GM21526 (cell line): Measurements from ENCODE around the gene ZNF841.
A peak's percentile ranks its signal among the peaks of the same experiment; 100 is the strongest.
"Not testable (repeated sequence)": the region's sequence is repeated elsewhere in the genome, so short reads cannot be mapped to it uniquely, and the experiment has no call there.

Experiments
- ATAC-seq: cut with Tn5 transposase; IDR thresholded peaks from one replicate; pipeline ENCODE4 v1.9.1; 2021; ENCODE audit warnings: moderate library complexity; ENCODE audit not compliant: unreplicated experiment, low FRiP score

Gene ZNF841

GRCh38 chr19:52095172-52096014 lies at the start of gene ZNF841:
Gene ZNF841 (minus strand): TSS chr19:52095765. CDS start chr19:52084801, 10,964 bp downstream.
- no peak for ATAC-seq

GRCh38 chr19:52142001-52142595 lies 46.5 kb upstream of the ZNF841 start:
- no peak for ATAC-seq

GRCh38 chr19:52141203-52141602 lies 45.6 kb upstream of the ZNF841 start:
- no peak for ATAC-seq

GRCh38 chr19:52140032-52140710 lies 44.6 kb upstream of the ZNF841 start:
- peak; percentile 87 for ATAC-seq

- ATAC-seq, result peak; percentile 60
Observed at GRCh38 chr19:52139252-52140031, 43.9 kb upstream of the ZNF841 start, which contains the start of gene ZNF616. Gene ZNF616 (minus strand): TSS chr19:52139938. CDS start chr19:52130512, 9,426 bp downstream.

- ATAC-seq, result no peak
Observed at GRCh38 chr19:52138983-52139251, 43.4 kb upstream of the ZNF841 start.

- no peak for ATAC-seq
Observed at GRCh38 chr19:52138278-52138982, 42.9 kb upstream of the ZNF841 start.

GRCh38 chr19:52120286-52120685 lies 24.7 kb upstream of the ZNF841 start:
- ATAC-seq, result no peak

GRCh38 chr19:52115526-52116053 lies 20.0 kb upstream of the ZNF841 start:
- no peak for ATAC-seq

- ATAC-seq, result no peak
Observed at GRCh38 chr19:52114691-52115090, 19.1 kb upstream of the ZNF841 start.

GRCh38 chr19:52112624-52113023 lies 17.1 kb upstream of the ZNF841 start:
- no peak for ATAC-seq

- no peak for ATAC-seq
Observed at GRCh38 chr19:52110780-52111179, 15.2 kb upstream of the ZNF841 start.

- no peak for ATAC-seq
Observed at GRCh38 chr19:52102782-52103181, 7.2 kb upstream of the ZNF841 start.

GRCh38 chr19:52101866-52102562 lies 6.4 kb upstream of the ZNF841 start:
- ATAC-seq, result no peak

GRCh38 chr19:52099497-52100138 lies 4.1 kb upstream of the ZNF841 start:
- no peak for ATAC-seq

- not testable (repeated sequence) for ATAC-seq
Observed at GRCh38 chr19:52096416-52096815, 851 bp upstream of the ZNF841 start.

GRCh38 chr19:52094526-52095130 lies 937 bp downstream of the ZNF841 start:
- ATAC-seq, result no peak

- ATAC-seq, result no peak
Observed at GRCh38 chr19:52086481-52086880, 9.1 kb downstream of the ZNF841 start.
